Activated naive CD4-positive, alpha-beta T cell (primary cell): Measurements from ENCODE around the gene NANOGP8.
"Not testable (repeated sequence)": the region's sequence is repeated elsewhere in the genome, so short reads cannot be mapped to it uniquely, and the experiment has no call there.

Experiments used
- DNase-seq, 4 experiments: peaks; one replicate each; lab custom pipeline; 2025; lab: John Stamatoyannopoulos, UW

NANOGP8 gene

DNA sequence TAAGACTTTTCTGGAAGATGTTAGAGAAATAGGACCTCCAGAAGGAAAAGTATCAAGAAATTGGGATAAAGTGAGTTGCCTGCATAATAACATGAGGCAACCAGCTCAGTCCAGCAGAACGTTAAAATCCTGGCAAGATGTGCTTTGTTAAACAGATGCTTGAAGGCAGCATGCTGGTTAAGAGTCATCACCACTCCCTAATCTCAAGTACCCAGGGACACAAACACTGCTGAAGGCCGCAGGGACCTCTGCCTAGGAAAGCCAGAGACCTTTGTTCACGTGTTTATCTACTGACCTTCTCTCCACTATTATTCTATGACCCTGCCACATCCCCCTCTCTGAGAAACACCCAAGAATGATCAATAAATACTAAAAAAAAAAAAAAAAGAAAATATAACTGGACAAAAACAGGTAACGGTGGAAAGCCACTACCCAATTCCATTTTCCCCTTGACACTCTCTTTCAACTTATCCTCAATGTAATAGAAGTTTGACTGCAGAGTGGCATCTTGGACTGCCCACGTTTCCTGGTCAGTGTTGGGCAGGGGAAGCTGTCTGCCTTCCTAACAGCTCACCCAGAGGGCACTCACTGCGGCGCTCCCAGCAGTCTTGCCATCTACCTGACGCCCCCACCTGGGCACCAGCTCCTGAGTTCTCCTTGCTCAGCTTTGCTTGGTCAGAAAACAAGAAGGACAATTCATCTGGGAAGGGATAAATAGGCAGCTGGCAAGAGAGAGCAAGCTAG is at the start of gene NANOGP8:
TSS of gene NANOGP8 (minus strand) at position 120 of the 744 bp plus-strand sequence. CDS start 185 bp downstream, outside the sequence.
- DNase-seq, result not testable (repeated sequence)

DNA sequence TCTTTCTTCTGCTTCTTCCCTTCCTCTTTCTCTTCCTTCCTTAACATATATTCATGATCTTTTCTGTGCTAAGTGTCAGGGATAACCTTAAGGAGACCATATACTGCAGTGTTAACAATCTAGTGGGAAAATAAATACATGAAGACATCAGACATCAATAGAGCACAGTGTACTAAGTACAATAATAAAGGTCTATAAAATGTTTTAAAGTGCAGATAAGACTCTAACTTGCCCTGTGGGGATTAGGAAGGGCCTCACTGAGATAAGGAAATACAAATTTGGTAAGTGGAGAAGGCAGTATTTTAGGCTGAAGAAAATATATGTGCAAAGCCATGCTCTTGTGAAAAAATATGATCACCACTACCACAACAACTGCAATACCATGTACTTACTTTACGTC is 49.2 kb upstream of the NANOGP8 start:
- no peak for DNase-seq

DNA sequence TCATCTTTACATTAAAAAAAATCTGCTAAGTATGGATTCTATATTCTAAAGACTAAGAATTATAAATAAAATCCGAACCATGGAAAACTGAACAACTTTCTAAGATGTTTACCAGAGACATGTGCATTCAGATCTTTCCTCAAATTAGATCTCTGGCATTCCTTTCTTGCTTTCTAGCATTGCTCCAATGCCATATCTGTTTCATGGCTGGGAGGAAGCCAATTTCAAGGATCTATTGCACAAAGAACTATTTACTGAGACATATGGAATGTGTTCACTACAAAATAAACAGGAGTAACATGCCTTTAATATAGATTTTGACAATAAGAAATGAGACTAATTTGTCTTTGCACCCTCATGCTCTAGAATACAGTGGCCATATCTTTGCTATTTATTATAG is 45.1 kb upstream of the NANOGP8 start:
- no peak for DNase-seq

GRCh38 chr15:35129361-35129760 is 44.3 kb upstream of the NANOGP8 start:
- no peak for DNase-seq

DNA sequence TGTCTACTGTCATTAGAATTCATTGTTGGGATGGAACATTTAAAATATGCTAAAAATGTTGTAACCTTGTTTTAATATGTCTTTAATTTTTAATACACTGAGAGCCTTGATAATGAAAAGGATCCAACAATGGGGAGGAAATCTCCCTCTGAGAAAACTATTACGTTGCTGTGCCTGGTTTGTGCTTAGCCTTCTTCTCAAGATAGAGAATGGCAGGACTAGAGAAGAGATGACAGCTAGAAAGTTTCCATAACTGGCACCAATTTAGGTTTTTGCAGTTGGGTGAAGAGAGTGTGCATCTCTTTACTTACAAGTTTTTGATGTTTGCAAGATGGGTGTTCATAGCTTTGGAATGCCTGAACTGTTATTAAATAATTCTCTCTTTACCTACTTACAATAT is 42.6 kb upstream of the NANOGP8 start:
- DNase-seq, result no peak

DNA sequence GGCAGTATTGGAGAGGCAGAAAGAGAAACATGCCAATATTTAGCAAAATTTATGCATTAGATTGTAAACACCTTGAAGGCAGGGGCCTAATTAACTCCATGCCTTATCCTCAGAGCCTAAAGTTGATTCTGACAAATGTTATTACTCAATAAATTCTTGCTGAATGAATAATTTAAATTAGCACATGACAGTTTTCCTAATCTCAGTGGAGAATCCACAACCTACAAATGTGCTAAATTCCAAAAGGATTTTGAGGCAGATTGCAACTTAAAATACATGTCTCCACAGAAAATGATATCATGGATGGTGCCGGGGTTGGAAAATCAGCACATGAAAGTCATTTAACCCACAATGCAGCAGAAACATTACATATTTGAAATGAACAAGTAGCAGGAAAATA is 41.1 kb upstream of the NANOGP8 start:
- no peak for DNase-seq

DNA sequence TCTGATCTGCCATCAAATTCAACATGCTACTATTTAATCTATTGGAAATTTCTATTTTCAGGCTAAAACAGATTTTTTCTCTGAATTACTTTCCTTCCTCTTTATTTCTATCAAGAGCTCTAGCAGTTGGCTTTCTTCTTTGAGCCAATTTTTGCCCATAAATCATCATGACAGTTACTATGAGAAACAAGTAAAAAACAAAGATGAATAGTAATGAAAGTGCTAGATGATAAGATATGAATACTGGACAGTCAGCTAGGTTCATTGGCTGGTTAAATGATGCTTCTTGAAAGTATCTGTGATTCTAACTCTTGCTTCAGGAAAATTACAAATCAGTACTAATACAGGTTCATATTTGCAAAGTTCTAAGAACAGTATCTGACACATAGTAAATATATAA is 38.6 kb upstream of the NANOGP8 start:
- DNase-seq, result no peak

- no peak for DNase-seq
Observed at GRCh38 chr15:35121611-35122359, 36.7 kb upstream of the NANOGP8 start.

DNA sequence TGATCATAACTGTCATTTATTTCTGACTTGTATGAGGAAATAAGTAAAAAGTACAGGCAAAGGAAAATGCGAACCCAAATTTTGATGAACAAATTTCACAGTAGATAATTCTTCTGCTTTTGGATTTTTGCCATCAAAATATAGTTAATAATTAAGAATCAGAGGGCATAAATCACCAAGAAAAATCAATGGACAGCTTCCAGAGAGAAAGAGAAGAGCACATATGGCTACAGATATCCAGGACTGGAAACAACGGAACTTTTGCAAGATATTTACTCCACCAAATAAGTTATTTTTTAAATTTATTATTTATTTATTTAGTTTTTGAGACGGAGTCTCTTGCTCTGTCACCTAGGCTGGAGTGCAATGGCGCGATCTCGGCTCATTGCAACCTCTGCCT is 35.1 kb upstream of the NANOGP8 start:
- no peak for DNase-seq

GRCh38 chr15:35118960-35119359 is 33.9 kb upstream of the NANOGP8 start:
- no peak for DNase-seq

GRCh38 chr15:35117543-35118265 is 32.6 kb upstream of the NANOGP8 start:
- no peak for DNase-seq

- no peak for DNase-seq
Observed at GRCh38 chr15:35115155-35115725, 30.1 kb upstream of the NANOGP8 start.

- no peak for DNase-seq
Observed at GRCh38 chr15:35112346-35112745, 27.3 kb upstream of the NANOGP8 start.

DNA sequence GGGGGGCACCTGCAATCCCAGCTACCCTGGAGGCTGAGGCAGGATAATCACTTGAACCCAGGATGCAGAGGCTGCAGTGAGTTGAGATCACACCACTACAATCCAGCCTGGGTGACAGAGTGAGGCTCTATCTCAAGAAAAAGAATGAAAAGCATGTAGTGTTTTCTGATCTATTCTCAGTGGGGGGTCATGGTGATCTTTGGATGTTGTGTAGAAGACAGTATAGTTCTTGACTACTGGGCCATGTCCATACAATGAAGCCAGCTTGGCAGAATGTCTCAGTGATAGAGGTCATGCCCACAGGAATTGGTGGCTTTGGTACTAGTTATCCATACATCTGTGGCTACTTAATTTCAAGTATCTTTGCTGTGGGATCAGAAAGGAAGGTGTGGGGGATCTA is 26.8 kb upstream of the NANOGP8 start:
- no peak for DNase-seq

DNA sequence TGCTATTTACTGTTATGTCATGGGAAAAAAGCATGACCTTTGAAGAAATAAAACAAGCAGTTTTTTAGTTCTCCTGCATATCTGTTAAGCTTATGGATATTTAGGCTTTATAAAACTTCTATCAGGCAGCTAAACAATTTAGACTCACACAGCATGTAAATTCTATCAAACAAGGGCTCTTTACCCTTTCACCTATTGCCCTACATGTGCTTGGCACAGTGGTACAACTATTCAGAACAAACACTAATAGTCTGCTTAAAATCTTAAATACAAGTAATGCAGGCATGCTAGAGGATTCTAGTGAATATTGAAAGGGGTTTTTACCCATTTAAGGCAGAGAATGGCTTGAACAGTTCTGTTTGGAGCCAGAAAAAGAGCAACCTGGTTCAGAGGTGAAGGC is 23.4 kb upstream of the NANOGP8 start:
- DNase-seq, result no peak

- DNase-seq, result no peak
Observed at GRCh38 chr15:35107561-35107960, 22.5 kb upstream of the NANOGP8 start.

DNA sequence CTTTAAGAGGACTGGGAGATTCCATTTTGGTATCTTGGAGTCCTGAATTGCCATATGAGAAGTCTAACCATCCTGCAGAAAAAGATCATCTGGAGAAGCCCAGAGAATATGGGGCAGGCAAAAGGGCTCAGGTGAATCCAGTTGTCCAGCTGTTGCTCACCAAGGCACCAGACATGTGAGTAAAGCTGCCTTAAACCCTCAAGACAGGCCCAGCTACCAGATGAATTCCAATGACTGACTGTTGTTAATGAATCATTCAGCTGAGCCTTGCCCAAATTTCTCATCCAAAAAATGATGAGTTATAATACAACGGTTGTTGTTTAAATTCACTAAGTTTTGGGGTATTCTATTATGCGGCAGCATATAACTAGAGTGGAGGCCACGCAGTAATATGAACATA is 22.0 kb upstream of the NANOGP8 start:
- no peak for DNase-seq

DNA sequence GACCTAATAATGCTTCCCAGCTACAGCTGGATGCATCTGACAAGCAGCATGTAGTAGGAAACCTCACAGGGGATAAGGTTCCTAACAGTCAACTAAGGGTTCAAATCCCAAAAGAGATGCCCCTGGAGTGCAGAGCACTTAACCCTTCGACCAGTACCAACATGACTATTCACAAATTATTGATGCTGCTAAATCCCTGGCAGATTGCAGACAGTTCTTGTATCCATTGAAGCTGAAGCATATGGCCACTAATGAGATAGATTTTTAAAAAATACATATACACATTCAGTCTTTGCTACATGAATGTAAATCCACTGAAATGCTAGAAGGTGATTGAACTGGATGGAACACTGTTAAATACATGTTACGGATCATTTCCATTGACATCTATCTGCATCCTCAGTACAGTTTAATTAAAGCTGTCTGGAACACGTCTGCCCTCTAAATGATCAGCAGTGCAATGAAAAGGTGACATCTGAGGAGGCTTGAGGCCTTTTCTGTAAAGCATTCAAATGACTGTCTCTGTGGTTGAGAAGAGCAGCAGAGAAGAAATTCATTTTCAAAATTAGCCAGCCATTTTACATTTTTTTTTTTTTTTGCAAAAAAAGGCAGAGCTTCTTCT is 19.5 kb upstream of the NANOGP8 start:
- DNase-seq, result no peak

- DNase-seq, result no peak
Observed at GRCh38 chr15:35102186-35102585, 17.1 kb upstream of the NANOGP8 start.

GRCh38 chr15:35101335-35101734 is 16.2 kb upstream of the NANOGP8 start:
- DNase-seq, result no peak

DNA sequence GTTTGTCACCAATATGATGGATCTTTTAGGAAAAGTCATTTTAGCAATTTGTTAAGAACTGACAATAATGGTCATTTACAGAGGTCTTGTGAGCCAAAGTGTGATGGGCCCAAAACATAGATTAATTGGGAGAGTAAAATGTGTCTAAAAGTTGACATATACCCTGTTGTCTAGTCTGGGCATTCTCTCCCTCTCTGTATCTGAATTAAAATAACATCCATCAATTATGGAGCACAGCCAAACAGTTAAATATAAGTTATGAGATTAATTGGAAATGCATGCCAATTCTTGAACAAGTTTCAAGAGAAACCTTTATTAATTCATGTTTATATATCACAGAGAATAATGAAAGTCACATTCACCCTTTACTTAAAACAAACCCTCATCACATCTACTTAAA is 13.6 kb upstream of the NANOGP8 start:
- no peak for DNase-seq

- DNase-seq, result no peak
Observed at GRCh38 chr15:35095941-35096340, 10.8 kb upstream of the NANOGP8 start.
